HEK293 (cell line): Measurements from ENCODE around the gene KCND2.

Source experiments
- SCRT2 ChIP-seq: fragments of 450-650 bp; formaldehyde crosslinking; IDR thresholded peaks from 2 replicates; pipeline ENCODE4 v1.5.1; 2016; ENCODE audit warnings: missing biosample characterization, missing genetic modification characterization
- YY1 ChIP-seq: fragments of 450-650 bp; formaldehyde crosslinking; IDR thresholded peaks from 2 replicates; pipeline ENCODE4 v1.5.1; 2018; ENCODE audit warnings: missing biosample characterization, missing genetic modification characterization
- ZBTB21 ChIP-seq: fragments of 450-650 bp; formaldehyde crosslinking; IDR thresholded peaks from 2 replicates; pipeline ENCODE4 v1.5.1; 2017; ENCODE audit warnings: missing biosample characterization, missing genetic modification characterization
- ZNF24 ChIP-seq: fragments of 450-650 bp; formaldehyde crosslinking; IDR thresholded peaks from 2 replicates; pipeline ENCODE4 v1.5.1; 2016; ENCODE audit warnings: missing biosample characterization, missing genetic modification characterization
- ZNF76 ChIP-seq: fragments of 450-650 bp; formaldehyde crosslinking; IDR thresholded peaks from 2 replicates; pipeline ENCODE4; 2016; ENCODE audit warnings: low read depth, missing biosample characterization, missing genetic modification characterization, borderline replicate concordance
- TF ChIP-seq, protein P1 (sequence below): fragments of 450-650 bp; formaldehyde crosslinking; IDR thresholded peaks from 2 replicates; pipeline ENCODE4 v1.5.1; 2016; ENCODE audit warnings: missing biosample characterization, missing genetic modification characterization, borderline replicate concordance
- TF ChIP-seq, protein P2 (sequence below): fragments of 450-650 bp; formaldehyde crosslinking; IDR thresholded peaks from 2 replicates; pipeline ENCODE4 v1.5.1; 2016; ENCODE audit warnings: missing biosample characterization, missing genetic modification characterization
- TF ChIP-seq, protein P3 (sequence below): fragments of 450-650 bp; formaldehyde crosslinking; IDR thresholded peaks from 2 replicates; pipeline ENCODE4 v1.5.1; 2016; ENCODE audit warnings: missing biosample characterization, missing genetic modification characterization, borderline replicate concordance
- TF ChIP-seq, protein P4 (sequence below): fragments of 450-650 bp; formaldehyde crosslinking; optimal IDR thresholded peaks from 2 replicates; pipeline ENCODE3; 2016; ENCODE audit warnings: missing biosample characterization, mild to moderate bottlenecking, missing genetic modification characterization
- TF ChIP-seq, protein P5 (sequence below): fragments of 450-650 bp; formaldehyde crosslinking; conservative IDR thresholded peaks from 2 replicates; pipeline ENCODE4 v1.5.1; 2016; ENCODE audit warnings: low read depth, missing biosample characterization, missing genetic modification characterization

DNA sequence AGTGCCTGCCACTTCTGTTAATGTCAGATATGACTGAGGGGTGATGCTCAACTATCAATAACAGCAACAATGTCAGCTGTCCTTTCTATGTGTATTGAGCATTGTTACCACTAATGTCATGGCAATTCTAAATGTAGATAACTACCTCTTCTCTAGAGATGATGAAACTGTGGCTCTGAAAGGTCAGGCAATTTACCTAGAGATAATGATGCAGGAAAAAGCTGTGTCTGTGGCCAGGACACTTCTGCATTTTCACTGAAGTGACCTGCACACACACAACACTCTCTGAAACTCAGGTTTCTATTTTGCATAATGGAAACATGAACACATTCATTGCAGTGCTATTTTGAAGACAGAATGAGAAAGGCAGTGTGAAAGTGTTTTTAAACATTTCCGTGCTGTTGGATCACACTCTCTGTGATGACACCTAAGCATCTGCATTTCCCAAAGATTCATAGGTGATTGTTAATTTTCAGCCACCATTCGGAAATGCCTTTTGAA, 148.2 kb downstream of the KCND2 start:
- TF ChIP-seq ZNF76 (tag by site-specific recombination), result no peak
- no peak for TF ChIP-seq ZBTB21 (tag by site-specific recombination)
- TF ChIP-seq ZNF24, result no peak
- TF ChIP-seq, protein P1, sequence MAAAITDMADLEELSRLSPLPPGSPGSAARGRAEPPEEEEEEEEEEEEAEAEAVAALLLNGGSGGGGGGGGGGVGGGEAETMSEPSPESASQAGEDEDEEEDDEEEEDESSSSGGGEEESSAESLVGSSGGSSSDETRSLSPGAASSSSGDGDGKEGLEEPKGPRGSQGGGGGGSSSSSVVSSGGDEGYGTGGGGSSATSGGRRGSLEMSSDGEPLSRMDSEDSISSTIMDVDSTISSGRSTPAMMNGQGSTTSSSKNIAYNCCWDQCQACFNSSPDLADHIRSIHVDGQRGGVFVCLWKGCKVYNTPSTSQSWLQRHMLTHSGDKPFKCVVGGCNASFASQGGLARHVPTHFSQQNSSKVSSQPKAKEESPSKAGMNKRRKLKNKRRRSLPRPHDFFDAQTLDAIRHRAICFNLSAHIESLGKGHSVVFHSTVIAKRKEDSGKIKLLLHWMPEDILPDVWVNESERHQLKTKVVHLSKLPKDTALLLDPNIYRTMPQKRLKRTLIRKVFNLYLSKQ (tag by site-specific recombination), result no peak
- TF ChIP-seq, protein P2, sequence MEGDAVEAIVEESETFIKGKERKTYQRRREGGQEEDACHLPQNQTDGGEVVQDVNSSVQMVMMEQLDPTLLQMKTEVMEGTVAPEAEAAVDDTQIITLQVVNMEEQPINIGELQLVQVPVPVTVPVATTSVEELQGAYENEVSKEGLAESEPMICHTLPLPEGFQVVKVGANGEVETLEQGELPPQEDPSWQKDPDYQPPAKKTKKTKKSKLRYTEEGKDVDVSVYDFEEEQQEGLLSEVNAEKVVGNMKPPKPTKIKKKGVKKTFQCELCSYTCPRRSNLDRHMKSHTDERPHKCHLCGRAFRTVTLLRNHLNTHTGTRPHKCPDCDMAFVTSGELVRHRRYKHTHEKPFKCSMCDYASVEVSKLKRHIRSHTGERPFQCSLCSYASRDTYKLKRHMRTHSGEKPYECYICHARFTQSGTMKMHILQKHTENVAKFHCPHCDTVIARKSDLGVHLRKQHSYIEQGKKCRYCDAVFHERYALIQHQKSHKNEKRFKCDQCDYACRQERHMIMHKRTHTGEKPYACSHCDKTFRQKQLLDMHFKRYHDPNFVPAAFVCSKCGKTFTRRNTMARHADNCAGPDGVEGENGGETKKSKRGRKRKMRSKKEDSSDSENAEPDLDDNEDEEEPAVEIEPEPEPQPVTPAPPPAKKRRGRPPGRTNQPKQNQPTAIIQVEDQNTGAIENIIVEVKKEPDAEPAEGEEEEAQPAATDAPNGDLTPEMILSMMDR, result no peak
- TF ChIP-seq, protein P3, sequence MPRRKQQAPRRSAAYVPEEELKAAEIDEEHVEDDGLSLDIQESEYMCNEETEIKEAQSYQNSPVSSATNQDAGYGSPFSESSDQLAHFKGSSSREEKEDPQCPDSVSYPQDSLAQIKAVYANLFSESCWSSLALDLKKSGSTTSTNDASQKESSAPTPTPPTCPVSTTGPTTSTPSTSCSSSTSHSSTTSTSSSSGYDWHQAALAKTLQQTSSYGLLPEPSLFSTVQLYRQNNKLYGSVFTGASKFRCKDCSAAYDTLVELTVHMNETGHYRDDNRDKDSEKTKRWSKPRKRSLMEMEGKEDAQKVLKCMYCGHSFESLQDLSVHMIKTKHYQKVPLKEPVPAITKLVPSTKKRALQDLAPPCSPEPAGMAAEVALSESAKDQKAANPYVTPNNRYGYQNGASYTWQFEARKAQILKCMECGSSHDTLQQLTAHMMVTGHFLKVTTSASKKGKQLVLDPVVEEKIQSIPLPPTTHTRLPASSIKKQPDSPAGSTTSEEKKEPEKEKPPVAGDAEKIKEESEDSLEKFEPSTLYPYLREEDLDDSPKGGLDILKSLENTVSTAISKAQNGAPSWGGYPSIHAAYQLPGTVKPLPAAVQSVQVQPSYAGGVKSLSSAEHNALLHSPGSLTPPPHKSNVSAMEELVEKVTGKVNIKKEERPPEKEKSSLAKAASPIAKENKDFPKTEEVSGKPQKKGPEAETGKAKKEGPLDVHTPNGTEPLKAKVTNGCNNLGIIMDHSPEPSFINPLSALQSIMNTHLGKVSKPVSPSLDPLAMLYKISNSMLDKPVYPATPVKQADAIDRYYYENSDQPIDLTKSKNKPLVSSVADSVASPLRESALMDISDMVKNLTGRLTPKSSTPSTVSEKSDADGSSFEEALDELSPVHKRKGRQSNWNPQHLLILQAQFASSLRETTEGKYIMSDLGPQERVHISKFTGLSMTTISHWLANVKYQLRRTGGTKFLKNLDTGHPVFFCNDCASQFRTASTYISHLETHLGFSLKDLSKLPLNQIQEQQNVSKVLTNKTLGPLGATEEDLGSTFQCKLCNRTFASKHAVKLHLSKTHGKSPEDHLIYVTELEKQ, result no peak
- TF ChIP-seq, protein P4, sequence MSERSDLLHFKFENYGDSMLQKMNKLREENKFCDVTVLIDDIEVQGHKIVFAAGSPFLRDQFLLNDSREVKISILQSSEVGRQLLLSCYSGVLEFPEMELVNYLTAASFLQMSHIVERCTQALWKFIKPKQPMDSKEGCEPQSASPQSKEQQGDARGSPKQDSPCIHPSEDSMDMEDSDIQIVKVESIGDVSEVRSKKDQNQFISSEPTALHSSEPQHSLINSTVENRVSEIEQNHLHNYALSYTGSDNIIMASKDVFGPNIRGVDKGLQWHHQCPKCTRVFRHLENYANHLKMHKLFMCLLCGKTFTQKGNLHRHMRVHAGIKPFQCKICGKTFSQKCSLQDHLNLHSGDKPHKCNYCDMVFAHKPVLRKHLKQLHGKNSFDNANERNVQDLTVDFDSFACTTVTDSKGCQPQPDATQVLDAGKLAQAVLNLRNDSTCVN, result no peak
- TF ChIP-seq YY1, result no peak
- no peak for TF ChIP-seq SCRT2 (tag by site-specific recombination)
- TF ChIP-seq, protein P5, sequence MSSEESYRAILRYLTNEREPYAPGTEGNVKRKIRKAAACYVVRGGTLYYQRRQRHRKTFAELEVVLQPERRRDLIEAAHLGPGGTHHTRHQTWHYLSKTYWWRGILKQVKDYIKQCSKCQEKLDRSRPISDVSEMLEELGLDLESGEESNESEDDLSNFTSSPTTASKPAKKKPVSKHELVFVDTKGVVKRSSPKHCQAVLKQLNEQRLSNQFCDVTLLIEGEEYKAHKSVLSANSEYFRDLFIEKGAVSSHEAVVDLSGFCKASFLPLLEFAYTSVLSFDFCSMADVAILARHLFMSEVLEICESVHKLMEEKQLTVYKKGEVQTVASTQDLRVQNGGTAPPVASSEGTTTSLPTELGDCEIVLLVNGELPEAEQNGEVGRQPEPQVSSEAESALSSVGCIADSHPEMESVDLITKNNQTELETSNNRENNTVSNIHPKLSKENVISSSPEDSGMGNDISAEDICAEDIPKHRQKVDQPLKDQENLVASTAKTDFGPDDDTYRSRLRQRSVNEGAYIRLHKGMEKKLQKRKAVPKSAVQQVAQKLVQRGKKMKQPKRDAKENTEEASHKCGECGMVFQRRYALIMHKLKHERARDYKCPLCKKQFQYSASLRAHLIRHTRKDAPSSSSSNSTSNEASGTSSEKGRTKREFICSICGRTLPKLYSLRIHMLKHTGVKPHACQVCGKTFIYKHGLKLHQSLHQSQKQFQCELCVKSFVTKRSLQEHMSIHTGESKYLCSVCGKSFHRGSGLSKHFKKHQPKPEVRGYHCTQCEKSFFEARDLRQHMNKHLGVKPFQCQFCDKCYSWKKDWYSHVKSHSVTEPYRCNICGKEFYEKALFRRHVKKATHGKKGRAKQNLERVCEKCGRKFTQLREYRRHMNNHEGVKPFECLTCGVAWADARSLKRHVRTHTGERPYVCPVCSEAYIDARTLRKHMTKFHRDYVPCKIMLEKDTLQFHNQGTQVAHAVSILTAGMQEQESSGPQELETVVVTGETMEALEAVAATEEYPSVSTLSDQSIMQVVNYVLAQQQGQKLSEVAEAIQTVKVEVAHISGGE (tag by site-specific recombination), result no peak
